Motor neuron (in vitro differentiated cells): ENCODE measurements around the gene MUCL3. TPM values are rescaled to one million over a fixed set of nuclear protein-coding genes. Genes with fewer than 3 reads are reported as not detected.
A peak's percentile ranks its signal among the peaks of the same experiment; 100 is the strongest.
"Not testable (repeated sequence)": the region's sequence is repeated elsewhere in the genome, so short reads cannot be mapped to it uniquely, and the experiment has no call there.

Experiments used
- ATAC-seq, 8 experiments: fragments of 200-7000 bp; cut with Tn5 transposase; replicated peaks in 6 of 8; 2 replicates each; pipeline ENCODE4 v1.8.0; 2021; ENCODE audit warnings: mild to moderate bottlenecking in 8 of 8, moderate library complexity in 8 of 8
- H3K27ac ChIP-seq, 2 donors: fragments of 250-450 bp; sonication (Bioruptor Pico); 2 replicates each; pipeline ENCODE4 v1.9.0; 2021; ENCODE audit warnings: antibody characterized with exemption in 2 of 2, mild to moderate bottlenecking in 2 of 2, moderate library complexity in 1 of 2
- H3K4me1 ChIP-seq, 2 donors: fragments of 250-450 bp; sonication (Bioruptor Pico); replicated peaks in 1 of 2; 2 replicates each; pipeline ENCODE4 v1.6.1; 2021; ENCODE audit warnings: antibody characterized with exemption in 2 of 2, mild to moderate bottlenecking in 2 of 2, moderate library complexity in 1 of 2
- H3K4me3 ChIP-seq, 5 donors: fragments of 250-450 bp; sonication (Bioruptor Pico); 2 replicates each; pipeline ENCODE4 v1.9.0; 2021; ENCODE audit warnings: antibody characterized with exemption in 5 of 5, mild to moderate bottlenecking in 5 of 5, moderate library complexity in 4 of 5
- WGBS, 10 experiments: fragments of 450-650 bp; shearing (Covaris generic); methylation state at CpG; one replicate each; pipeline ENCODE4 v1.0.0; 2022; 5-methylcytosine and 5-hydroxymethylcytosine counted together
- in situ Hi-C, 9 experiments: fragments of 400-800 bp; cut with MboI; loops; one replicate each; pipeline ENCODE4 v1.15.0; 2021; ENCODE audit warnings: low sequenced_read_pairs in 9 of 9, low pct_unique_long_range_greater_than_20kb in 2 of 9; ENCODE audit not compliant: unreplicated experiment in 9 of 9
- total RNA-seq, 8 experiments: library from RNA; unstranded; fragments of 300-600 nt; gene quantifications; 2 replicates each; pipeline versions ENCODE4 v1.2.3 to v1.2.4, GENCODE V29; 2022

MUCL3 gene
- total RNA-seq, 8 experiments from 2014 or later, result 0.05 to 0.45 (median 0.30) TPM; not detected in 2

DNA sequence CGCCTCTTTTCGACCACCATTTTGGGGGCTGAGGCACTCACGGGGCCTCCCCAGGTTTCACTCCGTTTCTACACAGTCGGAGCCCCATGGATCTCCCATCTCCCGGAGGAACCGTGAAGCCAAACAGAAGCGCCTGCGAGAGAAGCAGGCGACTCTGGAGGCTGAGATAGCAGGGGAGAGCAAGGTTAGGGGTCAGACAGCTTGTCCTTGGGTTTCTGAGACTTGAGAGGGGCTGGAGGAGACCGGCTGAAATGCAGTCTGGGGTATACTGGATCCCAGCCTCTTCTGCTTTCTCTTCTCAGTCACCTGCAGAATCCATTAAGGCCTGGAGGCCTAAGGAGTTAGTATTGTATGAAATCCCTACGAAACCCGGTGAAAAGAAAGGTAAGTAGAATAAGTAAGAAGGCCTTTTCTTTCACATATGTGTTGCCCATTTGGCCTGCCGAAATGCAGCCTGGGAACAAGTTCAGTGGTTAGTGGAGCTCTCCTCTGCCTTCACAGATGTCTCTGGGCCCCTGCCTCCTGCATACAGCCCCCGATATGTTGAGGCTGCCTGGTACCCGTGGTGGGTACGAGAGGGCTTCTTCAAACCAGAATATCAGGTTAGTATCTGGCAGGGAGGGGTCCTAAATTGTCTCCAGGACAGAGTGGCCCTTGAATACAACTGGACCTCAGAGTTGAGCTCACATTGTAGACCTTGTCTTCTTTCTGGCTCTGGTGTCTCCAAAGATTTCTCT is 25.8 kb upstream of the MUCL3 start:
- H3K27ac ChIP-seq, result peak overlapping the region; percentile 79 to 96
- peak overlapping the region; percentile 34 to 49 (median 44) for H3K4me3 ChIP-seq

GRCh38 chr6:30915591-30915946 is 25.2 kb upstream of the MUCL3 start:
- ATAC-seq, result peak in 4 of 8 experiments; percentile 4 to 22 (median 7)
- in situ Hi-C loops, result loop anchor here in 7 of 9 experiments (10.0 to 25.0 kb wide), 2 partner anchors 159 to 172 kb away; no protein-coding TSS in a partner anchor
- peak overlapping the region in 1 of 2 donors; percentile 52 for H3K27ac ChIP-seq
- 14 to 47% (median 33%) methylated on average over 1 to 5 of the region's 5 CpGs; no CpG with 5 or more reads in 4 of the 10 experiments for WGBS, 10 experiments
- no peak overlapping the region for H3K4me3 ChIP-seq
- H3K4me1 ChIP-seq, result peaks cover 17 to 24% of the 10 kb centered on the region in 2 donors

More for the DNA sequence above, 25.8 kb upstream of the MUCL3 start:
- in situ Hi-C loops, result loop anchor here in 7 of 9 experiments (10.0 to 25.0 kb wide), 2 partner anchors 160 to 172 kb away; no protein-coding TSS in a partner anchor
- WGBS, 10 experiments, result 23 to 88% (median 56%) methylated on average over 3 to 9 of the region's 17 CpGs; no CpG with 5 or more reads in 3 of the 10 experiments
- H3K4me1 ChIP-seq, result peaks cover 17 to 24% of the 10 kb centered on the region in 2 donors
- ATAC-seq, result no peak

DNA sequence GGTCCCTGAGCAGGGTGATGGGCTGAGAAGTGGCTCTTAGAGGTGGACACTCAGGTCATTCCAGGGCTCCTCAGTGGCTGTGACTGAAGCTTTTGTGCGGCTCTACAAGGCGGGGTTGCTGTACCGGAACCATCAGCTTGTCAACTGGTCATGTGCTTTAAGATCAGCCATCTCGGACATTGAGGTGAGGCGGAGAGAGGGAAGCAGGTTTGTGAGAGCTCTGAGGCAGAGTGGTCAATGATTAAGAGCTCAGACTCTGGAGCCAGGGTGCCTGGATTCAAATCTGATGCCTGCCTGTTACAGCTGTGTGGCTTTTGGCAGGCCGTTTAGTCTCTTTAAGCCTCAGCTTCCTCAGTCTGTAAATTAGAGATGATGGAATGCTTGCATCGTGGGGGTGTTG is 23.7 kb upstream of the MUCL3 start:
- no peak overlapping the region for H3K4me3 ChIP-seq
- peaks cover 17 to 24% of the 10 kb centered on the region in 2 donors for H3K4me1 ChIP-seq
- no peak for ATAC-seq
- in situ Hi-C loops, result loop anchor here in 7 of 9 experiments (10.0 to 25.0 kb wide), 2 partner anchors 158 to 170 kb away; no protein-coding TSS in a partner anchor
- WGBS, 10 experiments, result 80 to 92% (median 90%) methylated on average over 1 to 3 of the region's 7 CpGs; no CpG with 5 or more reads in 6 of the 10 experiments
- no peak overlapping the region for H3K27ac ChIP-seq

- Histone ChIP-seq H3K4me3 (no peak overlapping the region), H3K27ac (no peak overlapping the region)
- in situ Hi-C loops, result loop anchor here in 7 of 9 experiments (10.0 to 25.0 kb wide), 2 partner anchors 157 to 170 kb away; no protein-coding TSS in a partner anchor
Measured at GRCh38 chr6:30917487-30917886, 23.3 kb upstream of the MUCL3 start.

GRCh38 chr6:30918670-30919069 is 22.1 kb upstream of the MUCL3 start:
- Histone ChIP-seq H3K4me3 (no peak overlapping the region), H3K27ac (no peak overlapping the region), H3K4me1 (peaks cover 15 to 19% of the 10 kb centered on the region in 2 donors)
- no peak for ATAC-seq
- in situ Hi-C loops, result loop anchor here in 7 of 9 experiments (10.0 to 25.0 kb wide), 2 partner anchors 156 to 169 kb away; no protein-coding TSS in a partner anchor
- 83 to 100% (median 94%) methylated on average over 1 to 8 of the region's 8 CpGs; no CpG with 5 or more reads in 5 of the 10 experiments for WGBS, 10 experiments

More at GRCh38 chr6:30917487-30917886, 23.3 kb upstream of the MUCL3 start:
- 64 to 100% (median 91%) methylated on average over 1 to 5 of the region's 8 CpGs; no CpG with 5 or more reads in 6 of the 10 experiments for WGBS, 10 experiments
- ATAC-seq, result no peak
- peaks cover 17 to 24% of the 10 kb centered on the region in 2 donors for H3K4me1 ChIP-seq

- Histone ChIP-seq H3K4me1 (no peaks in the 10 kb centered on the region), H3K4me3 (no peak overlapping the region), H3K27ac (no peak overlapping the region)
- ATAC-seq, result no peak
- in situ Hi-C loops, result loop anchor here in 3 of 9 experiments (25.0 kb wide), 1 partner anchor 165 kb away; no protein-coding TSS in a partner anchor
- 80 to 93% (median 87%) methylated on average over 1 to 5 of the region's 7 CpGs; no CpG with 5 or more reads in 7 of the 10 experiments for WGBS, 10 experiments
Measured at GRCh38 chr6:30922447-30922852, 18.3 kb upstream of the MUCL3 start.

DNA sequence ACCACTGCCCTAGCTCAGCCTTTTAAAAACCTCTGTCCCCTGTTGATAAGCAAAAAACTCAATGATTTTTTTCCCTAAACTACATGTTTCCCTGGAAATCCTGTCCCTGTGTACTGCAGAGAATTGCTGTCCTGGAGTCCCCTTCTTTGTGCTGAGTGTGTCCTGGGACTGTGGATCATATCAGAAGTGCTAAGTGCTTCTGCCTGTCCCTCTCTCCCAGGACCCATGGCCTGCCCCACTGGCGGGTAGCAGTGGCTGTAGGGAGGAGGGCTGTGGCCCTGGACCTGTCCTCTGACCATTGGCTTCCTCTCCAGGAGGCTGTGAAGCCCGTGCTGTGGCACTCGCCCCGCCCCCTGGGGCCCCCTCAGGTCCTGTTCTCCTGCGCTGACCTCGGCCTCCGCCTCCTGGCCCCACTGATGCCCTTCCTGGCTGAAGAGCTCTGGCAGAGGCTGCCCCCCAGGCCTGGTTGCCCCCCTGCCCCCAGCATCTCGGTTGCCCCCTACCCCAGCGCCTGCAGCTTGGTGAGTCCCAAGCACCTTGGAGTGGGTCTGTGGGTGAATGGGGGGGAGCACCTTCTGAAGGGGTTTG is 16.6 kb upstream of the MUCL3 start:
- in situ Hi-C loops, result loop anchor here in 3 of 9 experiments (25.0 kb wide), 1 partner anchor 163 kb away; no protein-coding TSS in a partner anchor
- not testable (repeated sequence) for H3K27ac ChIP-seq, ATAC-seq, H3K4me1 ChIP-seq, H3K4me3 ChIP-seq
- WGBS, 10 experiments, result 40% methylated on average over 1 of the region's 9 CpGs; no CpG with 5 or more reads in 9 of the 10 experiments

DNA sequence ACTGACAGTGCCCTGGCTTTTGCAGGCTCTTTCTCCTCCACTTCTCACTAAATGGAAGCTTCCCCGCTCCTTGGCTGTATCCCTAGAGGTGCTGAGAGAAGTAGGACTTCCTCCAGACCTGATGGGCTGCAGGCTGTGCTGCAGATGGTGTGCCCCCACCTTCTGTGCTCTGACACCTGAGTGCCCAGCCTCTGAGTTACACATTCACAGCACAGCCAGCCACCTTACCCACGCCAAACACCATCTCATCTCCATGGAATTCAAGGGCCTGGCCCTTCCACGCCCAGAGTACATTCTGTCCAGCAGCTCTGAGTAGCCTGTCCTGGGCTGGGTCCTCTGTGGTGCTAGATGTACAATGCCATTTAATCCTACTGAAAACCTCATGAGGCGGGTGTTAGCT is 14.1 kb upstream of the MUCL3 start:
- Histone ChIP-seq H3K4me1 (no peaks in the 10 kb centered on the region), H3K4me3 (no peak overlapping the region), H3K27ac (no peak overlapping the region)
- peak in 2 of 8 experiments; percentile 36 to 88 for ATAC-seq
- WGBS, 10 experiments, result 80 to 100% (median 91%) methylated on average over 1 to 4 of the region's 4 CpGs; no CpG with 5 or more reads in 4 of the 10 experiments
- in situ Hi-C loops, result no loop called here

DNA sequence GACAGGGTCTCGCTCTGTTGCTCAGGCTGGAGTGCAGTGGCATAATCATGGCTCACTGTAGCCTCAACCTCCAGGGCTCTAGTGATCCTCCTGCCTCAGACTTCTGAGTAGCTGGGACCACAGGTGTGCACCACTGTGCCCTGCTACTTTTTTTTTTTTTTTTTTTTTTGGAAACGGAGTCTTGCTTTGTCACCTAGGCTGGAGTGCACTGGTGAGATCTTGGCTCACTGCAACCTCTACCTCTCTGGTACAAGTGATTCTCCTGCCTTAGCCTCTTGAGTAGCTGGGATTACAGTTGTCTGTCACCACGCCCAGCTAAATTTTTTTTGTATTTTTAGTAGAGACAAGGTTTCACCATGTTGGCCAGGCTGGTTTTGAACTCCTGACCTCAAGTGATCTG is 13.7 kb upstream of the MUCL3 start:
- ATAC-seq, H3K4me3 ChIP-seq, H3K27ac ChIP-seq, H3K4me1 ChIP-seq, in situ Hi-C loops: not testable (repeated sequence)
- WGBS, 10 experiments, result 80 to 100% (median 84%) methylated on average over 1 to 2 of the region's 3 CpGs; no CpG with 5 or more reads in 4 of the 10 experiments

GRCh38 chr6:30928677-30929076 is 12.1 kb upstream of the MUCL3 start:
- in situ Hi-C loops, result no loop called here
- 75 to 100% (median 97%) methylated on average over 1 to 3 of the region's 3 CpGs; no CpG with 5 or more reads in 4 of the 10 experiments for WGBS, 10 experiments
- H3K4me3 ChIP-seq, result no peak overlapping the region
- H3K4me1 ChIP-seq, result no peaks in the 10 kb centered on the region
- no peak overlapping the region for H3K27ac ChIP-seq
- no peak for ATAC-seq

- ATAC-seq, result no peak
- in situ Hi-C loops, result no loop called here
- WGBS, 10 experiments, result 80 to 100% (median 82%) methylated on average over 1 to 3 of the region's 4 CpGs; no CpG with 5 or more reads in 5 of the 10 experiments
- no peak overlapping the region for H3K4me3 ChIP-seq
- H3K27ac ChIP-seq, result no peak overlapping the region
- H3K4me1 ChIP-seq, result no peaks in the 10 kb centered on the region
Measured at GRCh38 chr6:30930506-30930905, 10.3 kb upstream of the MUCL3 start.

DNA sequence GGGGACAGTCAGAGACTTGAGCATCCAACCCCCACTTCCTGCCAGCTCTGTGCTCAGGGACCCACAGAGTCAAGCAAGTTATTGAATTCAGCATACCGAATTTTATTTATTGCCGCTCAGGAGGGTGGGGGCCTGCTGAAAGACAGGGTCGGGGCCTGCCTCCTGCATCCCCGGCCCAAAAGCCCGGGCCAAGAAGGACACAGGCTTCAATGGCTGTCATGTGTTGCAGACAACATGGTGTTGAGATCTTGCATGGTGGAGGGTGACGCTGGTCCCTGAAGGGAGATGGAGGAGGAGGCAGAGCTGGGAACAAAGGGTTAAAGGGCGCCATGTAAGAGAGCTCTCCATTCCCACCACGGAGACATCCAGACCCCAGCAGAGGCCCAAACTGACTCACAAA is 9.5 kb upstream of the MUCL3 start:
- in situ Hi-C loops, result no loop called here
- Histone ChIP-seq H3K27ac (no peak overlapping the region), H3K4me3 (no peak overlapping the region), H3K4me1 (no peaks in the 10 kb centered on the region)
- no peak for ATAC-seq
- 59 to 100% (median 80%) methylated on average over 1 to 4 of the region's 8 CpGs; no CpG with 5 or more reads in 6 of the 10 experiments for WGBS, 10 experiments
